ENCODE measurements around the gene SHC2.

Gene SHC2

GRCh38 chr19:475360-475759 is 14.5 kb upstream of the SHC2 start:
- TF ChIP-seq GLIS3 (CRISPR knock-in tag; IDR thresholded peaks at IDR 0.05) (no peak), CSDC2 (CRISPR knock-in tag; IDR thresholded peaks at IDR 0.05) (no peak), PATZ1 (CRISPR knock-in tag; IDR thresholded peaks at IDR 0.05; ENCODE audit: borderline replicate concordance) (no peak), SNAI2 (CRISPR knock-in tag; IDR thresholded peaks at IDR 0.05) (no peak), ARNTL (CRISPR knock-in tag; IDR thresholded peaks at IDR 0.05; ENCODE audit: borderline replicate concordance, low read depth) (no peak), CSRNP3 (CRISPR knock-in tag; IDR thresholded peaks at IDR 0.05) (no peak), TCF4 (CRISPR knock-in tag; IDR thresholded peaks at IDR 0.05; ENCODE audit: borderline replicate concordance) (no peak), TOX (CRISPR knock-in tag; IDR thresholded peaks at IDR 0.05; ENCODE audit: borderline replicate concordance) (no peak), ZC3H10 (CRISPR knock-in tag; IDR thresholded peaks at IDR 0.05) (no peak), OSR1 (CRISPR knock-in tag; IDR thresholded peaks at IDR 0.05) (no peak), ESRRG (CRISPR knock-in tag; IDR thresholded peaks at IDR 0.05) (no peak), ZNF8 (CRISPR knock-in tag; IDR thresholded peaks at IDR 0.05) (no peak), ZFP30 (CRISPR knock-in tag; IDR thresholded peaks at IDR 0.05) (no peak), ISL1 (CRISPR knock-in tag; IDR thresholded peaks at IDR 0.05) (no peak), ZNF565 (CRISPR knock-in tag; conservative IDR thresholded peaks at IDR 0.05; ENCODE audit: low read depth) (no peak)
- TF ChIP-seq, protein P1, sequence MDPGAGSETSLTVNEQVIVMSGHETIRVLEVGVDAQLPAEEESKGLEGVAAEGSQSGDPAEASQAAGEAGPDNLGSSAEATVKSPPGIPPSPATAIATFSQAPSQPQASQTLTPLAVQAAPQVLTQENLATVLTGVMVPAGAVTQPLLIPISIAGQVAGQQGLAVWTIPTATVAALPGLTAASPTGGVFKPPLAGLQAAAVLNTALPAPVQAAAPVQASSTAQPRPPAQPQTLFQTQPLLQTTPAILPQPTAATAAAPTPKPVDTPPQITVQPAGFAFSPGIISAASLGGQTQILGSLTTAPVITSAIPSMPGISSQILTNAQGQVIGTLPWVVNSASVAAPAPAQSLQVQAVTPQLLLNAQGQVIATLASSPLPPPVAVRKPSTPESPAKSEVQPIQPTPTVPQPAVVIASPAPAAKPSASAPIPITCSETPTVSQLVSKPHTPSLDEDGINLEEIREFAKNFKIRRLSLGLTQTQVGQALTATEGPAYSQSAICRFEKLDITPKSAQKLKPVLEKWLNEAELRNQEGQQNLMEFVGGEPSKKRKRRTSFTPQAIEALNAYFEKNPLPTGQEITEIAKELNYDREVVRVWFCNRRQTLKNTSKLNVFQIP (CRISPR knock-in tag; IDR thresholded peaks at IDR 0.05; ENCODE audit: borderline replicate concordance, low read depth) = no peak

DNA sequence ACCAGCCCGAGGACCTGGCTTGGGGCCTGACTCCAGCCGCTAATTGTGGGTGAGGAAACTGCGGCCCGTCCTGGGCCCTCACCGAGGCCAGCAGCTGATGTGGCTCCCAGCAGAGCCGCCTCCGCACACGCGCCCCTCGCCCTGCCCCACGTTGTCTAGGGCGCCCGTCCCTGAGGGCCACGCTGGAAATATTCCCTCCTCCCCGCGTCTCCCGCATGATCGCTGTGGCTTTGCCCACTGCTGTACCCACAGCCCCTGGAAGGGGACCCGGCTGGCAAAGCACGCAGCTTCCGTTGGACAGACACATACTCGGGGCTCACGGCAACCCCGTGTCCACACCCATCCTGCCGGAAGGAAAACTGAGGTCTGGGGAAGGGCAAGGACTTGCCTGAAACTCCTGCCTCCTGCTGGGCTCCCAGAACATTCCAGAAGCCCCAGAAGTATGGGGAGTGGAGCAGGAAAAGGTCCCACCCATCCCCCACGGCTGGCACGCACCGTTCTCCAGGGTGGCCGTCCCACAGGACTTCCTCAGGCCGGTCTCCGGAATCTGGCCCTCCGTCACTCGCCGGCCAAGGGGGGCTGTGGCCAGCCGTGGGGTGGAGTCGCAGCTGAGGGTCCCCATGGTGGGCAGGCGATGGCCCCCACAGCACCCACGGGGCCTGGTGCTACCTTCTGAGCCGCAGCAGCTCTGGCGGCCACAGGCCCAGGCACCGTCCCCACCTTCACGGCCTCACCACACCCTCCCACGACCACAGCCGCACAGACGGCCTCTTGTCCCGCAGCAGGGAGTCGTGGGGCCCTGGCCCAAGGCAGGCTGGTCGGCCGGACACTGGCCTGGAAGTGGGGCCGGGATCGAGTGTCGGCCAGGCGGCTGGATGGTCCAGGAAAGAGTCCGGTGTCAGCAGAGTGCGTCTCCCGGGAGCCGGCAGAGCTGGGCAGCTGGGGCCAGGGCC is 13.6 kb upstream of the SHC2 start:
- TF ChIP-seq OSR1 (CRISPR knock-in tag; IDR thresholded peaks at IDR 0.05) = no peak
- no peak for ATAC-seq

More at GRCh38 chr19:475360-475759, 14.5 kb upstream of the SHC2 start:
- ATAC-seq = no peak

- TF ChIP-seq, protein P1 (CRISPR knock-in tag; IDR thresholded peaks at IDR 0.05; ENCODE audit: borderline replicate concordance, low read depth) = no peak
- TF ChIP-seq BACH2 (CRISPR knock-in tag; IDR thresholded peaks at IDR 0.05; ENCODE audit: borderline replicate concordance) (no peak), ZNF565 (CRISPR knock-in tag; conservative IDR thresholded peaks at IDR 0.05; ENCODE audit: low read depth) (no peak), ARNTL (CRISPR knock-in tag; IDR thresholded peaks at IDR 0.05; ENCODE audit: borderline replicate concordance, low read depth) (no peak), GLIS3 (CRISPR knock-in tag; IDR thresholded peaks at IDR 0.05) (no peak), ZNF8 (CRISPR knock-in tag; IDR thresholded peaks at IDR 0.05) (no peak)
- ATAC-seq = no peak; the same call in 2 of the 3 replicates
Observed at GRCh38 chr19:472005-472858, 11.4 kb upstream of the SHC2 start.

DNA sequence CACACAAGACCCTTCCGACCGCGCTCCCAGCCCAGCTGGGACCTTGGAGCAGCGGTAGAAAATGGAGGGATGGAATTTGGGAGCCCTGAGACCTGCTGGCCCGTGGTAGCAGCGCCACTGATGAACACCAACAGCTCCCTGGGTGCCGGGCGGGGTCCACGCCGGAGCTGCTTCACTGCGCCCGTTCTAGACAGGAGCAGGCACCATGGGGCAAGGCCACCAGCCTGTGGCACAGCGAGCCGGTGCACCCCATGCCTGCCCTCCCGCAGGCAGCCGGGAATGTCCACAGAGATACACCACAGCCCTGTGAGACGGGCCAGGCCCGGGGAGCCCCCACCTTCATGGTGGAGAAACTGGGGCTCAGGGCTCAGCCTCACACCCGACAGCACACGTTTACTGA is 9.9 kb upstream of the SHC2 start:
- TF ChIP-seq TSHZ2 (CRISPR knock-in tag; IDR thresholded peaks at IDR 0.05) (no peak), ZFP3 (CRISPR knock-in tag; IDR thresholded peaks at IDR 0.05) (no peak), ZNF70 (CRISPR knock-in tag; IDR thresholded peaks at IDR 0.05) (no peak), TOX (CRISPR knock-in tag; IDR thresholded peaks at IDR 0.05; ENCODE audit: borderline replicate concordance) (no peak), GLIS3 (CRISPR knock-in tag; IDR thresholded peaks at IDR 0.05) (no peak)
- ATAC-seq = no peak

Data from SK-N-SH treated with all-trans-retinoic acid at 6 μM for 48 hours (cell line).